SU-DHL-6 (cell line): ENCODE results near the gene LCE2C.
"Not testable (repeated sequence)": the region's sequence is repeated elsewhere in the genome, so short reads cannot be mapped to it uniquely, and the experiment has no call there.

ENCODE experiments used
- H2AFZ ChIP-seq: fragments of 200-600 bp; sonication (generic); 2 replicates; pipeline ENCODE4 v1.6.1; 2014; ENCODE audit warnings: low read depth, mild to moderate bottlenecking, moderate library complexity, mixed read lengths, antibody characterized with exemption, low read length; ENCODE audit not compliant: severe bottlenecking
- H3F3A ChIP-seq: fragments of 200-600 bp; shearing (Covaris generic); 2 replicates; pipeline ENCODE4 v1.6.0; 2016; ENCODE audit warnings: antibody characterized with exemption, mild to moderate bottlenecking; ENCODE audit not compliant: insufficient read depth
- H3K27ac ChIP-seq: fragments of 200-600 bp; sonication (generic); 2 replicates; pipeline ENCODE4 v1.5.1; 2016; ENCODE audit warnings: low read depth, mild to moderate bottlenecking, low read length, moderate library complexity, mixed read lengths
- H3K27me3 ChIP-seq: fragments of 200-600 bp; sonication (generic), shearing (Covaris generic); 2 replicates; pipeline ENCODE4 v1.6.0; 2014; ENCODE audit warnings: mild to moderate bottlenecking, low read length
- H3K36me3 ChIP-seq: fragments of 200-600 bp; sonication (generic); 2 replicates; pipeline ENCODE4 v1.6.1; 2014; ENCODE audit warnings: mild to moderate bottlenecking, low read length, mixed read lengths
- H3K4me2 ChIP-seq: fragments of 300-600, 200-600 bp; shearing (Covaris generic), sonication (generic); 2 replicates; pipeline ENCODE4 v1.6.0; 2014; ENCODE audit warnings: low read length, low read depth, mild to moderate bottlenecking; ENCODE audit not compliant: poor library complexity, severe bottlenecking
- H3K4me3 ChIP-seq: fragments of 200-600 bp; sonication (generic); 2 replicates; pipeline ENCODE4 v1.5.1; 2014; ENCODE audit warnings: antibody characterized with exemption, low read length, mild to moderate bottlenecking, mixed read lengths; ENCODE audit not compliant: insufficient read depth, poor library complexity, severe bottlenecking
- H3K79me2 ChIP-seq: fragments of 200-600 bp; sonication (generic); 2 replicates; pipeline ENCODE4 v1.6.1; 2014; ENCODE audit warnings: mild to moderate bottlenecking, low read length, moderate library complexity; ENCODE audit not compliant: insufficient read depth
- H3K9ac ChIP-seq: fragments of 200-600 bp; sonication (generic); 2 replicates; pipeline ENCODE4 v1.7.0; 2014; ENCODE audit warnings: mild to moderate bottlenecking, low read length
- H3K9me2 ChIP-seq: fragments of 200-600 bp; sonication (generic); replicated peaks from 2 replicates; pipeline ENCODE4 v1.6.1; 2014; ENCODE audit warnings: low read length; ENCODE audit not compliant: insufficient read depth
- H3K9me3 ChIP-seq: fragments of 200-600 bp; sonication (generic); 2 replicates; pipeline ENCODE4 v1.6.1; 2014; ENCODE audit warnings: low read length, mixed read lengths; ENCODE audit not compliant: insufficient read depth
- H4K20me1 ChIP-seq: fragments of 200-600 bp; sonication (generic); 2 replicates; pipeline ENCODE4 v1.6.1; 2014; ENCODE audit warnings: low read depth, mild to moderate bottlenecking, antibody characterized with exemption, low read length, moderate library complexity, mixed read lengths
- CTCF ChIP-seq: fragments of 200-600 bp; sonication (generic); IDR thresholded peaks from one replicate; pipeline ENCODE4 v1.5.1; 2017; ENCODE audit warnings: antibody characterized with exemption, mild to moderate bottlenecking, low read length, moderate library complexity; ENCODE audit not compliant: insufficient read depth, poor library complexity, severe bottlenecking
- EZH2phosphoT487 ChIP-seq: fragments of 200-600 bp; sonication (generic), shearing (Covaris generic); conservative IDR thresholded peaks from 2 replicates; pipeline ENCODE4 v1.6.1; 2018; ENCODE audit warnings: mild to moderate bottlenecking, antibody characterized with exemption, low read length, moderate library complexity, mixed read lengths

Gene LCE2C

GRCh38 chr1:152656459-152656858 lies 18.6 kb upstream of the LCE2C start:
- Histone ChIP-seq H3F3A (no peaks in the 10 kb centered on the region), H3K9me2 (no peaks in the 10 kb centered on the region), H3K4me2 (no peak overlapping the region), H3K4me3 (no peak overlapping the region), H3K36me3 (no peaks in the 10 kb centered on the region), H2AFZ (no peak overlapping the region), H3K27ac (no peak overlapping the region), H3K9me3 (no peaks in the 10 kb centered on the region), H3K79me2 (no peaks in the 10 kb centered on the region), H3K9ac (no peak overlapping the region), H4K20me1 (no peaks in the 10 kb centered on the region), H3K27me3 (no peaks in the 10 kb centered on the region)
- TF ChIP-seq EZH2phosphoT487: no peak
- TF ChIP-seq CTCF: no peak

GRCh38 chr1:152657677-152658076 lies 17.4 kb upstream of the LCE2C start:
- no peaks in the 10 kb centered on the region for H3K9me3 ChIP-seq
- no peak overlapping the region for H2AFZ ChIP-seq
- H3K27me3 ChIP-seq: no peaks in the 10 kb centered on the region
- H3K9me2 ChIP-seq: no peaks in the 10 kb centered on the region
- H4K20me1 ChIP-seq: no peaks in the 10 kb centered on the region
- H3K4me3 ChIP-seq: no peak overlapping the region
- no peak overlapping the region for H3K4me2 ChIP-seq
- H3K27ac ChIP-seq: no peak overlapping the region
- H3F3A ChIP-seq: no peaks in the 10 kb centered on the region
- TF ChIP-seq CTCF: no peak
- TF ChIP-seq EZH2phosphoT487: no peak
- H3K79me2 ChIP-seq: no peaks in the 10 kb centered on the region
- no peaks in the 10 kb centered on the region for H3K36me3 ChIP-seq
- H3K9ac ChIP-seq: no peak overlapping the region

GRCh38 chr1:152658649-152659048 lies 16.4 kb upstream of the LCE2C start:
- Histone ChIP-seq H3K9me3 (no peaks in the 10 kb centered on the region), H3K36me3 (no peaks in the 10 kb centered on the region), H3K4me2 (no peak overlapping the region), H3K4me3 (no peak overlapping the region), H2AFZ (no peak overlapping the region), H4K20me1 (no peaks in the 10 kb centered on the region), H3K27me3 (no peaks in the 10 kb centered on the region), H3K79me2 (no peaks in the 10 kb centered on the region), H3F3A (no peaks in the 10 kb centered on the region), H3K9ac (no peak overlapping the region), H3K27ac (no peak overlapping the region), H3K9me2 (no peaks in the 10 kb centered on the region)
- TF ChIP-seq EZH2phosphoT487: no peak
- TF ChIP-seq CTCF: no peak

GRCh38 chr1:152663098-152663497 lies 12.0 kb upstream of the LCE2C start, which contains the start of gene LCE2D:
LCE2D (plus strand) TSS chr1:152663380; CDS start chr1:152664106, 726 bp downstream.
- no peak within 1 kb of the TSS for H3K27ac ChIP-seq
- no peaks in the 10 kb centered on the region for H3K79me2 ChIP-seq
- H3K27me3 ChIP-seq: no peaks in the 10 kb centered on the region
- H3K9me3 ChIP-seq: no peaks in the 10 kb centered on the region
- no peaks in the 10 kb centered on the region for H4K20me1 ChIP-seq
- no peak within 1 kb of the TSS for H3K4me3 ChIP-seq
- no peak for TF ChIP-seq CTCF
- TF ChIP-seq EZH2phosphoT487: no peak
- no peak within 1 kb of the TSS for H2AFZ ChIP-seq
- H3K36me3 ChIP-seq: no peaks in the 10 kb centered on the region
- H3K4me2 ChIP-seq: no peak within 1 kb of the TSS
- H3F3A ChIP-seq: no peaks in the 10 kb centered on the region
- H3K9ac ChIP-seq: no peak within 1 kb of the TSS
- H3K9me2 ChIP-seq: no peaks in the 10 kb centered on the region

- not testable (repeated sequence) for H3K4me3 ChIP-seq, H3K9ac ChIP-seq, H3K79me2 ChIP-seq, H2AFZ ChIP-seq, H3K9me3 ChIP-seq, H3K4me2 ChIP-seq, H3K27ac ChIP-seq, H3F3A ChIP-seq, H3K9me2 ChIP-seq, H3K27me3 ChIP-seq, H4K20me1 ChIP-seq, H3K36me3 ChIP-seq
Measured at GRCh38 chr1:152666171-152666570, 8.9 kb upstream of the LCE2C start.
